Mesenteric fat pad (tissue), 1 donor: ENCODE measurements around the gene MFSD8. TPM values are rescaled to one million over a fixed set of nuclear protein-coding genes. Genes with fewer than 3 reads are reported as not detected.

ENCODE experiments used
- total RNA-seq: library from RNA; stranded (reverse); fragmentation: NEBNext Ultra II Directional; extraction: Animal tissue kit (Norgen Biotek cat#: 25700); gene quantifications from one replicate; pipeline ENCODE4 v1.2.1, GENCODE V29; 2021
- donor health status: DM: yes; HTN: yes; CAD: no.

MFSD8 gene
- total RNA-seq, 1 donor from 2014 or later: 16.9 TPM

Other genes starting within 250 kb of the MFSD8 start
- gene SLC25A31, start 234.8 kb downstream of the MFSD8 start, total RNA-seq: not detected
- 3.2 TPM for gene HSPA4L, start 182.9 kb downstream of the MFSD8 start, total RNA-seq
- gene PLK4, start 84.3 kb downstream of the MFSD8 start, total RNA-seq: 0.61 TPM
- 11.7 TPM for gene ABHD18, start 233 bp upstream of the MFSD8 start, total RNA-seq
- 20.0 TPM for gene LARP1B, start 96.1 kb upstream of the MFSD8 start, total RNA-seq